HEK293 (cell line): Measurements from ENCODE around the gene CRY2.

ENCODE experiments used
- OVOL3 ChIP-seq: fragments of 450-650 bp; formaldehyde crosslinking; IDR thresholded peaks from 2 replicates; pipeline ENCODE4 v1.5.1; 2016; ENCODE audit warnings: missing biosample characterization, missing genetic modification characterization
- SCRT1 ChIP-seq: fragments of 450-650 bp; formaldehyde crosslinking; IDR thresholded peaks from 2 replicates; pipeline ENCODE4 v1.5.1; 2016; ENCODE audit warnings: missing biosample characterization, missing genetic modification characterization, borderline replicate concordance
- ZNF10 ChIP-seq: fragments of 450-650 bp; formaldehyde crosslinking; IDR thresholded peaks from 2 replicates; pipeline ENCODE4 v1.5.1; 2017; ENCODE audit warnings: missing biosample characterization, missing genetic modification characterization
- ZNF146 ChIP-seq: fragments of 450-650 bp; formaldehyde crosslinking; IDR thresholded peaks from 2 replicates; pipeline ENCODE4 v1.5.1; 2016; ENCODE audit warnings: missing biosample characterization, missing genetic modification characterization
- ZNF184 ChIP-seq: fragments of 450-650 bp; IDR thresholded peaks from 2 replicates; pipeline ENCODE4 v1.5.1; 2018; ENCODE audit warnings: missing biosample characterization, mild to moderate bottlenecking, missing genetic modification characterization
- ZNF274 ChIP-seq, 2 experiments: fragments of 200-500 bp in 1 of 2; fragments of 450-650 bp in 1 of 2; sonication (Bioruptor generic) in 1 of 2; formaldehyde crosslinking in 1 of 2; IDR thresholded peaks; 2 replicates each; pipeline versions ENCODE4 v1.5.1 to v1.6.1; 2014 to 2016; ENCODE audit warnings: borderline replicate concordance in 1 of 2, inconsistent platforms in 1 of 2, low read length in 1 of 2, missing biosample characterization in 1 of 2, missing genetic modification characterization in 1 of 2
- ZNF302 ChIP-seq: fragments of 450-650 bp; formaldehyde crosslinking; IDR thresholded peaks from 2 replicates; pipeline ENCODE4 v1.5.1; 2016; ENCODE audit warnings: missing biosample characterization, missing genetic modification characterization, low read depth
- ZNF768 ChIP-seq: fragments of 450-650 bp; formaldehyde crosslinking; IDR thresholded peaks from 2 replicates; pipeline ENCODE4 v1.5.1; 2018; ENCODE audit warnings: missing biosample characterization, mild to moderate bottlenecking, missing genetic modification characterization
- ZNF792 ChIP-seq: fragments of 450-650 bp; formaldehyde crosslinking; IDR thresholded peaks from 2 replicates; pipeline ENCODE4 v1.5.1; 2016; ENCODE audit warnings: missing biosample characterization, missing genetic modification characterization
- TF ChIP-seq, protein P1 (sequence below): fragments of 450-650 bp; formaldehyde crosslinking; IDR thresholded peaks from 2 replicates; pipeline ENCODE4 v1.5.1; 2016; ENCODE audit warnings: missing biosample characterization, missing genetic modification characterization
- TF ChIP-seq, protein P2 (sequence below): fragments of 450-650 bp; formaldehyde crosslinking; IDR thresholded peaks from 2 replicates; pipeline ENCODE4 v1.5.1; 2016; ENCODE audit warnings: missing biosample characterization, missing genetic modification characterization
- TF ChIP-seq, protein P3 (sequence below): fragments of 450-650 bp; formaldehyde crosslinking; IDR thresholded peaks from 2 replicates; pipeline ENCODE4 v1.5.1; 2017; ENCODE audit warnings: missing biosample characterization, missing genetic modification characterization

DNA sequence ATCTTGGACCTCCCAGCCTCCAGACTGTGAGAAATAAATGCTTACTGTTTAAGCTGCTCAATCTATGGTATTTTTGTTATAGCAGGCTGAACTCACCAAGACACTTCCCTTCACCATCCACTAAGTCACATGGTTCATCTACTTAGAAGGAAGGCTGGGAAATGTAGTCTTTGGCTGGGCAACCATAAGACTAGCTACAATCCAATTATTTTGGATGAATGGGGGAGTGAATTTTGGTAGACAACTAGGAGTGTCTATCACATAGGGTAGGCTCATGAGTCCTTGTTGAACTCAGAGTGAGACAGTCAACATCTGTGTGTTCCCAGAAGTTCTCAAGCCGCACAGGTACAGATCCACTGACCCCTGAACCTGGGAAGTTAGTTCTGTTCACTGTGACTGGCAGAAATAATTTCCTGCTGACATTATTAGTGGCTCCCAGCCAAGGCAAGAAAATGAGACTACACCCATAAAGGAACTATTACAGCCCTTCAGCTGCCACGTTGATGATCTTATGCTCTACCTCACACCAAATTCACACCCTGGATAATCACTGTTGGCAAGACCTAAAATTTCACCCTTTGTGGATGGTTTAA lies 45.5 kb upstream of the CRY2 start:
- TF ChIP-seq ZNF10 (tag by site-specific recombination) (no peak), SCRT1 (tag by site-specific recombination) (no peak), ZNF274 (IDR thresholded peaks at IDR 0.05; ENCODE audit: low read length) (no peak), ZNF274 (tag by site-specific recombination; IDR thresholded peaks at IDR 0.05; ENCODE audit: borderline replicate concordance) (no peak), OVOL3 (tag by site-specific recombination) (no peak), ZNF146 (no peak), ZNF792 (tag by site-specific recombination) (no peak), ZNF302 (no peak), ZNF184 (tag by site-specific recombination) (no peak), ZNF768 (tag by site-specific recombination) (no peak)
- TF ChIP-seq, protein P1, sequence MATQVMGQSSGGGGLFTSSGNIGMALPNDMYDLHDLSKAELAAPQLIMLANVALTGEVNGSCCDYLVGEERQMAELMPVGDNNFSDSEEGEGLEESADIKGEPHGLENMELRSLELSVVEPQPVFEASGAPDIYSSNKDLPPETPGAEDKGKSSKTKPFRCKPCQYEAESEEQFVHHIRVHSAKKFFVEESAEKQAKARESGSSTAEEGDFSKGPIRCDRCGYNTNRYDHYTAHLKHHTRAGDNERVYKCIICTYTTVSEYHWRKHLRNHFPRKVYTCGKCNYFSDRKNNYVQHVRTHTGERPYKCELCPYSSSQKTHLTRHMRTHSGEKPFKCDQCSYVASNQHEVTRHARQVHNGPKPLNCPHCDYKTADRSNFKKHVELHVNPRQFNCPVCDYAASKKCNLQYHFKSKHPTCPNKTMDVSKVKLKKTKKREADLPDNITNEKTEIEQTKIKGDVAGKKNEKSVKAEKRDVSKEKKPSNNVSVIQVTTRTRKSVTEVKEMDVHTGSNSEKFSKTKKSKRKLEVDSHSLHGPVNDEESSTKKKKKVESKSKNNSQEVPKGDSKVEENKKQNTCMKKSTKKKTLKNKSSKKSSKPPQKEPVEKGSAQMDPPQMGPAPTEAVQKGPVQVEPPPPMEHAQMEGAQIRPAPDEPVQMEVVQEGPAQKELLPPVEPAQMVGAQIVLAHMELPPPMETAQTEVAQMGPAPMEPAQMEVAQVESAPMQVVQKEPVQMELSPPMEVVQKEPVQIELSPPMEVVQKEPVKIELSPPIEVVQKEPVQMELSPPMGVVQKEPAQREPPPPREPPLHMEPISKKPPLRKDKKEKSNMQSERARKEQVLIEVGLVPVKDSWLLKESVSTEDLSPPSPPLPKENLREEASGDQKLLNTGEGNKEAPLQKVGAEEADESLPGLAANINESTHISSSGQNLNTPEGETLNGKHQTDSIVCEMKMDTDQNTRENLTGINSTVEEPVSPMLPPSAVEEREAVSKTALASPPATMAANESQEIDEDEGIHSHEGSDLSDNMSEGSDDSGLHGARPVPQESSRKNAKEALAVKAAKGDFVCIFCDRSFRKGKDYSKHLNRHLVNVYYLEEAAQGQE (tag by site-specific recombination): no peak
- TF ChIP-seq, protein P2, sequence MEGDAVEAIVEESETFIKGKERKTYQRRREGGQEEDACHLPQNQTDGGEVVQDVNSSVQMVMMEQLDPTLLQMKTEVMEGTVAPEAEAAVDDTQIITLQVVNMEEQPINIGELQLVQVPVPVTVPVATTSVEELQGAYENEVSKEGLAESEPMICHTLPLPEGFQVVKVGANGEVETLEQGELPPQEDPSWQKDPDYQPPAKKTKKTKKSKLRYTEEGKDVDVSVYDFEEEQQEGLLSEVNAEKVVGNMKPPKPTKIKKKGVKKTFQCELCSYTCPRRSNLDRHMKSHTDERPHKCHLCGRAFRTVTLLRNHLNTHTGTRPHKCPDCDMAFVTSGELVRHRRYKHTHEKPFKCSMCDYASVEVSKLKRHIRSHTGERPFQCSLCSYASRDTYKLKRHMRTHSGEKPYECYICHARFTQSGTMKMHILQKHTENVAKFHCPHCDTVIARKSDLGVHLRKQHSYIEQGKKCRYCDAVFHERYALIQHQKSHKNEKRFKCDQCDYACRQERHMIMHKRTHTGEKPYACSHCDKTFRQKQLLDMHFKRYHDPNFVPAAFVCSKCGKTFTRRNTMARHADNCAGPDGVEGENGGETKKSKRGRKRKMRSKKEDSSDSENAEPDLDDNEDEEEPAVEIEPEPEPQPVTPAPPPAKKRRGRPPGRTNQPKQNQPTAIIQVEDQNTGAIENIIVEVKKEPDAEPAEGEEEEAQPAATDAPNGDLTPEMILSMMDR: no peak
- TF ChIP-seq, protein P3, sequence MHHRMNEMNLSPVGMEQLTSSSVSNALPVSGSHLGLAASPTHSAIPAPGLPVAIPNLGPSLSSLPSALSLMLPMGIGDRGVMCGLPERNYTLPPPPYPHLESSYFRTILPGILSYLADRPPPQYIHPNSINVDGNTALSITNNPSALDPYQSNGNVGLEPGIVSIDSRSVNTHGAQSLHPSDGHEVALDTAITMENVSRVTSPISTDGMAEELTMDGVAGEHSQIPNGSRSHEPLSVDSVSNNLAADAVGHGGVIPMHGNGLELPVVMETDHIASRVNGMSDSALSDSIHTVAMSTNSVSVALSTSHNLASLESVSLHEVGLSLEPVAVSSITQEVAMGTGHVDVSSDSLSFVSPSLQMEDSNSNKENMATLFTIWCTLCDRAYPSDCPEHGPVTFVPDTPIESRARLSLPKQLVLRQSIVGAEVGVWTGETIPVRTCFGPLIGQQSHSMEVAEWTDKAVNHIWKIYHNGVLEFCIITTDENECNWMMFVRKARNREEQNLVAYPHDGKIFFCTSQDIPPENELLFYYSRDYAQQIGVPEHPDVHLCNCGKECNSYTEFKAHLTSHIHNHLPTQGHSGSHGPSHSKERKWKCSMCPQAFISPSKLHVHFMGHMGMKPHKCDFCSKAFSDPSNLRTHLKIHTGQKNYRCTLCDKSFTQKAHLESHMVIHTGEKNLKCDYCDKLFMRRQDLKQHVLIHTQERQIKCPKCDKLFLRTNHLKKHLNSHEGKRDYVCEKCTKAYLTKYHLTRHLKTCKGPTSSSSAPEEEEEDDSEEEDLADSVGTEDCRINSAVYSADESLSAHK: no peak
